COLO668 (cell line): ENCODE data around the gene ABCA7.
"Not testable (repeated sequence)": the region's sequence is repeated elsewhere in the genome, so short reads cannot be mapped to it uniquely, and the experiment has no call there.

Source experiments
- DNase-seq: peaks from one replicate; lab custom pipeline; 2025; ENCODE audit not compliant: unreplicated experiment; lab: John Stamatoyannopoulos, UW

ABCA7 gene

GRCh38 chr19:1015782-1016646, 23.9 kb upstream of the ABCA7 start:
- no peak for DNase-seq

DNA sequence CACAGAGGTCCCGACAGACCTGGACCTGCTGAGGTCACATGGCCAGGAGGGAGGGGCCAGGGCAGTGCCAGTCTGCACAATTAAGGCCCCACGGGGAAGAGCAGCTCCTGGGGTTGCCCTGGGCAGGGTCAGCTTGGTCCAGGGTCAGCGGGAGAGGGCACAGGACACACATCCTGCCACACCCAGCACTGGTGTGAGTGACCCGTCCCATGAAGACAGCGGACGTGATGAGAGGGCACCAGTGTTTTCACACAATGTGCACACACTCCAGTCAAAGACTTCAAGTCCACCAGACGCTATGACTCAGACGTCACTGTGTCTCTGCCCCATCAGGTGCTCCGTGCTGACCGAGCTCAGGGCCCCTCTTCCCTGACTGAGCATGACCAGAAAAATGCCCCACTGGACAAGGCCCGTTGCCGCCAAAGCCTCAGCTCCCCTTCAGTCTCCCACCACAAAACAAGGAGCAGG, 23.2 kb upstream of the ABCA7 start:
- DNase-seq = no peak

DNA sequence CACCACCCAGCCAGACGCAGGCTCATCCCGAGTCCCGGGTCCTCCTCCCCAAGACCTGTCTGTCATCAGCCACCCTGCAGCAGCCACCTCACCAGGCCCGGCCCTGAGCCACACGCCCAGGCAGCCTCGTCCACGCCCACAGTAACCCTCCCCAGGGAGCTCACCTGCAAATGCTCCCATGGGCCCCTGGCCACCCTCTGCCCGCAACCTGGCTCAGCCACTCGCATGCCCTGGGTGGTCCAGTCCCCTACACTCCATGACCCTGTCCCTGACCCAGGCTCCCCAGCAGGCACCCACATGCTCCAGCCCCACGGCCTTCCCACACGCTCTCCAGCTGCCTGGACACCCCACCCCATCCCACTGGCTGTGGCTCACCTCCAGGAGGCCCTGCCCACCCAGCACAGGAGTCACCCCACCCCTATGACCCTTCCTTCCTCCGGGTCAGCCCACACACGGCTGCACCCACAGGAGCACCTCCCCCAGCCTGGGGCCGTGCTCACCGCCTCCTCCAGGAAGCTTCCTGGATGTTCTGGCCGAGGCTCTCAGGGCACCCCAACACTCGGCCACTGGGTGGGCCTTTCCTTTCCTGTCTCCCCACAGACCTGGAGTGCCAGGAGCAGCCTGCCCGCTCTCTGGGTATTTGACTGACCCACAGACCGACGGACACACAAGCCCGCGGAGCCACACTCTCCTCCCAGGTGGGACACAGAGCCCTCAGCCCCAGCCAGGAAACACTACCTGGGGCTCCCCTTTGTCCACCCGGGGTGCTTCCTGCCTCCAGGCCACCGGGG, 22.6 kb upstream of the ABCA7 start:
- no peak for DNase-seq

- DNase-seq = no peak
Measured at GRCh38 chr19:1017906-1018305, 22.0 kb upstream of the ABCA7 start.

- no peak for DNase-seq
Measured at GRCh38 chr19:1018393-1018792, 21.5 kb upstream of the ABCA7 start.

GRCh38 chr19:1018932-1019615, 20.8 kb upstream of the ABCA7 start:
- DNase-seq = no peak

DNA sequence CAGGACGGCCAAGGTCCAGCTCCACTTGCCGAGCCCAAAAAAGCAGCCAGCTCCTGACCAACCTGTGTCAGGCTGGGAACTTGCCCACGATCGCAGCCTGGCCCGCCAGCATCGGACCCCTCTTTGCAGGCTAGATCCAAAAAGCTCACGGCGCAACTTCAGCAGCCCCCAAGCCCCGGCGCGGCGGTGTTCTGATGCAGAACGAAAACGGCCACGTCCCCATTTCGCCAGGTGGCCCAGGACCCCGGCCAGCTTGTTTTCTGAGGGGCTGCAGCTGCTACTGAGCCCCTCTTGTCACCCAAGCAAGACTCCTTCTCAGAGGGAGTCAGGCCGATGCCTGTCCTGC, 20.3 kb upstream of the ABCA7 start:
- DNase-seq = no peak

GRCh38 chr19:1019980-1020867, 19.7 kb upstream of the ABCA7 start:
- no peak for DNase-seq

DNA sequence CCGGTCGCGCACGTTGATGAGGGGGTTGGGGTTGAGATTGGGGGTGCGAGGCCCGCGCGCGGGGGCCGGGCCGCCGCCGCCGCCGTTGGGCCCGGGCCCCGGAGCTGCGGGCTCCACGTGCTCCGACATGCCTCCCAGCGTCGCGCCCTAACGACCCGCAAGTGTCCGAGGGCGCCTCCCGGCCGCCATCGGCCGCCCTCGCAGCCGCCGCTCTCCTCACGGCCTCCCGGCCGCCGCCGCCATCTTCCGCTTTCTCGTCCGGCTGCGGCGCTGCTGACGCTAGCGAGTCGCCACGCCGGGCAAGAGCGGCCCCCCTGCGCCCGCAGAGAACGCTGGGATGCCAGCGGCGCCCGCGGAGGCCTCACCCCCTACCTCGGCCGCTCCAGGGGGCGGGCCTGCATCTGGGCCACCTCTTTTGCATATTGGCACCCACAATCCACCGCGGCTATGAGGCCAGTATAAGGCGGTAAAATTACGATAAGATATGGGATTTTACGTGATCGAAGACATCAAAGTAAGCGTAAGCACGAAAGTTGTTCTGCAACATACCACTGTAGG, 19.0 kb upstream of the ABCA7 start, which contains the start of gene TMEM259:
TSS of gene TMEM259 (minus strand) at position 256 of the 558 bp plus-strand sequence. CDS start at position 129, 127 bp downstream.
- DNase-seq = peak; percentile 99

- DNase-seq = not testable (repeated sequence)
Measured at GRCh38 chr19:1023883-1024188, 16.1 kb upstream of the ABCA7 start.

DNA sequence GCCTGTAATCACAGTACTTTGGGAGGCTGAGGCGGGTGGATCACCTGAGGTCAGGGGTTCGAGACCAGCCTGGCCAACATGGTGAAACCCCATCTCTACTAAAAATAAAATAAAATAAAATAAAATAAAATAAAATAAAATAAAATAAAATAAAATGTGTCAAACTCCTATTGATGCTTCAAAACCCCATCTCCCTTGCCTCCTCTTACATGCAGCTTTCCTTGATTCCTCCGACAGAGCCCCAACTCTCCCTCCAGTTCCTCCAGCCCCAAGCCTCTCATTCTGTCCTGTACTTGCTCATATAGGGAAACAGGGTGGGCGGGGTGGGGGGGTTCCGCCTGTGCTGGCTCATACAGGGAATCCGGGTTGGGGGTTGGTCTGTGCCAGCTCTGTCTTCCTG, 14.8 kb upstream of the ABCA7 start:
- not testable (repeated sequence) for DNase-seq

GRCh38 chr19:1025960-1026782, 13.7 kb upstream of the ABCA7 start, which contains the start of gene CNN2:
Gene CNN2, plus strand, starts transcription at chr19:1026608. Its CDS starts 54 bp downstream, at chr19:1026662.
- DNase-seq = peak; percentile 29

- no peak for DNase-seq
Measured at GRCh38 chr19:1026783-1027649, 12.9 kb upstream of the ABCA7 start.

- peak; percentile 51 for DNase-seq
Measured at GRCh38 chr19:1027650-1028061, 12.3 kb upstream of the ABCA7 start.

DNA sequence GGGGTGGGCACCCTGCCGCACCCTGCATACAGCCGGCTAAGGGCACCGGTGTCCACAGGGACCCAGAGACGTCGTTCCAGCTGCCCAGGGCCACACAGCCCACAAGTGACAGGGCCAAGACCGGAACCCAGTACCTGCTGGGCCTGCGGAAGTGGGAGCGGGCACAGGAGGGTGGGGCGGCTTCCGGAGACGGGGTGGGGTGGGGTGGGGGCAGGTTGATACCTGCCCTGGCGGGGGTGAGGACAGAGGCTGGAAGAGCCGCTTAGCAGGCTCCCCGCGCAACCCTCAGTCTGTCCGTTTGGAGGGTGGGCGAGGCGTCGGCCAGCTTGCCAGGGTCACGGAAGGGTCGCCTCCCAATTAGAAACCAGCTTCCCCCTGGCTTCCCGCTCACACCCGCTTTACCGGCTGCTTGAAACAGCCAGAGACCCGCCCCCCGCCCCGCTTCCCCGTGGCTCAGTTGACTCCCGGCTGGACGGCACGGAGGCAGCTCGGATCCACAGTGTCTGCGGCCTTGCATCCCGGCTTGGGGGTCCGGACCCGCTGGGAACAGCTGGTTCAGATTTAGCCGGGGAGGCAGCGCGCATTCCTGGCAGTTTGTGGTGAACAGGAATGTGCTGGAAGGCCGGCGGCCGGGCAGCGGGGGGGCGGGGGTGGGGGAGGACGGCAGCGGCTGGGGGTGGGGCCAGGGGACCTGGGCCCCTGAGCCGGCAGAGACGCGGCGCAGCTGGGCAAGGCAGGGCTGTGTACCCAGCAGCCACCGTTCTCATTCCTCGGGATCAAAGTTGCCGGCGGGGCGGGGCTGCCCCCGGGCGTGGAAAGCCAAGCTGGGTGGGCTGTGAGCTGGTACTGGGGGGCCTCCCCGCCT, 11.6 kb upstream of the ABCA7 start:
- DNase-seq = peak; percentile 76

- DNase-seq = no peak
Measured at GRCh38 chr19:1032264-1032867, 7.5 kb upstream of the ABCA7 start.
